Transverse colon (tissue), 4 donors: Measurements from ENCODE around the gene FASN. TPM values are rescaled to one million over a fixed set of nuclear protein-coding genes. Genes with fewer than 3 reads are reported as not detected.

Experiments used
- DNase-seq: peaks from one replicate; pipeline ENCODE4 v3.0.0-alpha.2; 2019
- H3K27ac ChIP-seq, 4 donors: fragments of 200-600 bp; sonication (generic); 2 replicates each; pipeline ENCODE4 v1.5.1; 2016 to 2018; ENCODE audit warnings: inconsistent platforms in 4 of 4
- H3K27me3 ChIP-seq: fragments of 200-600 bp; sonication (generic); 2 replicates; pipeline ENCODE4 v1.5.1; 2017; ENCODE audit warnings: inconsistent platforms
- H3K36me3 ChIP-seq, 4 donors: fragments of 200-600 bp; sonication (generic); 2 replicates each; pipeline ENCODE4 v1.5.1; 2017 to 2019; ENCODE audit warnings: inconsistent platforms in 4 of 4
- H3K4me1 ChIP-seq, 4 donors: fragments of 200-600 bp; sonication (generic); 2 replicates each; pipeline ENCODE4 v1.5.1; 2017 to 2020; ENCODE audit warnings: inconsistent platforms in 4 of 4
- H3K4me3 ChIP-seq, 4 donors: fragments of 200-600 bp; sonication (generic); 1 replicate in 1 of 4; 2 replicates in 3 of 4; pipeline versions ENCODE4 v1.5.1 to v1.6.1; 2017 to 2019; ENCODE audit warnings: inconsistent platforms in 4 of 4
- H3K9me3 ChIP-seq, 2 donors: fragments of 200-600 bp; sonication (generic); 2 replicates each; pipeline ENCODE4 v1.5.1; 2017 to 2019; ENCODE audit warnings: inconsistent platforms in 2 of 2
- CTCF ChIP-seq, 5 experiments: fragments of 200-600 bp in 3 of 5; fragments of 450-650 bp in 2 of 5; sonication (generic) in 3 of 5; IDR thresholded peaks; 1 replicate in 2 of 5; 2 replicates in 3 of 5; pipeline ENCODE4 v1.5.1; 2016 to 2017; ENCODE audit warnings: antibody characterized with exemption in 5 of 5, inconsistent platforms in 3 of 5, mild to moderate bottlenecking in 2 of 5, moderate library complexity in 1 of 5
- EP300 ChIP-seq: sonication (generic); formaldehyde crosslinking; IDR thresholded peaks from one replicate; pipeline ENCODE4 v1.6.1; 2017; ENCODE audit warnings: antibody characterized with exemption, low read depth
- POLR2A ChIP-seq: fragments of 450-650 bp; IDR thresholded peaks from one replicate; pipeline ENCODE4 v1.6.1; 2016; ENCODE audit warnings: antibody characterized with exemption, mild to moderate bottlenecking, moderate library complexity
- POLR2AphosphoS5 ChIP-seq, 3 donors: sonication (generic); formaldehyde crosslinking; IDR thresholded peaks; one replicate each; pipeline ENCODE4 v1.6.1; 2016; ENCODE audit warnings: antibody characterized with exemption in 3 of 3
- WGBS, 2 donors: methylation state at CpG; one replicate each; pipeline ENCODE4 v1.1.5; 2018; ENCODE audit warnings: low coverage in 1 of 2; 5-methylcytosine and 5-hydroxymethylcytosine counted together
- in situ Hi-C, 4 donors: fragments of 200-750 bp; cut with MboI; loops; one replicate each; pipeline versions ENCODE4 v1.15.0 to v1.15.1; 2017; ENCODE audit warnings: low sequenced_read_pairs in 3 of 4, low pct_ligation_motif_present in 1 of 4, low pct_unique_long_range_greater_than_20kb in 1 of 4
- intact Hi-C: fragments of 100-400 bp; cut with DNase I; formaldehyde crosslinking; loops from one replicate; pipeline ENCODE4 v1.15.1; 2023; ENCODE audit warnings: low total_unique reads
- total RNA-seq, 4 donors: library from RNA; depleted of rRNA; stranded (reverse); fragments of >200 nt; gene quantifications; one replicate each; pipeline ENCODE4 v1.1.0, GENCODE V29; 2016

Gene FASN
- total RNA-seq, 4 donors from 2014 or later, result 25.1 to 185 (median 99.4) TPM

DNA sequence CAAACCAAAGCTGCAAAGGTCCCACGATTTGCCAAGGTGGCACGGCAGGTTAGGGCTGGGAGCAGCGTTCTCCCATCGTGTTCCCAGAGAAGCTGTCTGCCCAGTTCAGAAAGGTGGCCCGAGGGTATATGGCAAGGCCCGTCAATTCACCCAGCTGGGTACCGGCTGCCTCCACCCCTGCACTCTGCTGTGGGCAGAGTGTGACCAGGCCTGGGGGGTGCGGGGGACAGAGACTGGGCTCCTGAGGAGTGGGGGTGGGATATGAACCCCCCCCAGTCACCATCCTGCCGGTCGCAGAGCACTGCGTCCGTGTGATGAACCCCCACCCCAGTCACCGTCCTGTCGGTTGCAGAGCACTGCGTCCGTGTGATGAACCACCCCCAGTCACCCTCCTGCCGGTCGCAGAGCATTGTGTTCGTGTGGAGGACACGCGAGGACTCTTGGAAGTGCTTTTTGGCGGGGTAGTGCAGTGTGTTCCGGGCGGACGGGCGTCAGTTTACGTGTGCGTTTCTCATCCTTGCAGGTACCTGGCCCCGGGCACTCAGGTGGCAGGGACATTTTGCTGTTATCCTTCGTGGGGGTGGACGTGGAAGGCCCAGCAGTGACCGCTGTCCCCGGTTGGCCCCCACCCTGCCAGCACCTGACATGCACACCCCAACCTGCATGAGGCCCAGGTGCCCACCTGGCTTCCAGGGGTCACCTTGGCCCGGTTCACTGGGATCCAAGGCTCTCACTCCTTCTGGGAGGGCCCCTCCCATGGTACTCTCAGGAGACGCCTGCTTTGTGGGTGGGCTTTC, 2.7 kb upstream of the FASN start:
- intact Hi-C loops (no loop called here), in situ Hi-C loops (no loop called here)
- Histone ChIP-seq H3K4me3 (no peak overlapping the region), H3K27me3 (no peaks in the 10 kb centered on the region), H3K27ac (peak overlapping the region; percentile 3 to 99 (median 96)), H3K9me3 (no peaks in the 10 kb centered on the region), H3K4me1 (peaks cover 25 to 61% (median 46%) of the 10 kb centered on the region in 4 donors), H3K36me3 (no peaks in the 10 kb centered on the region)
- WGBS, 2 donors, result 90% methylated on average over 34 of the region's 35 CpGs; no CpG with 5 or more reads in 1 of the 2 donors
- no peak for TF ChIP-seq EP300
- no peak for TF ChIP-seq CTCF (IDR thresholded peaks at IDR 0.05)
- no peak for TF ChIP-seq POLR2AphosphoS5 (IDR thresholded peaks at IDR 0.05)
- no peak for TF ChIP-seq POLR2A
- DNase-seq, result no peak

DNA sequence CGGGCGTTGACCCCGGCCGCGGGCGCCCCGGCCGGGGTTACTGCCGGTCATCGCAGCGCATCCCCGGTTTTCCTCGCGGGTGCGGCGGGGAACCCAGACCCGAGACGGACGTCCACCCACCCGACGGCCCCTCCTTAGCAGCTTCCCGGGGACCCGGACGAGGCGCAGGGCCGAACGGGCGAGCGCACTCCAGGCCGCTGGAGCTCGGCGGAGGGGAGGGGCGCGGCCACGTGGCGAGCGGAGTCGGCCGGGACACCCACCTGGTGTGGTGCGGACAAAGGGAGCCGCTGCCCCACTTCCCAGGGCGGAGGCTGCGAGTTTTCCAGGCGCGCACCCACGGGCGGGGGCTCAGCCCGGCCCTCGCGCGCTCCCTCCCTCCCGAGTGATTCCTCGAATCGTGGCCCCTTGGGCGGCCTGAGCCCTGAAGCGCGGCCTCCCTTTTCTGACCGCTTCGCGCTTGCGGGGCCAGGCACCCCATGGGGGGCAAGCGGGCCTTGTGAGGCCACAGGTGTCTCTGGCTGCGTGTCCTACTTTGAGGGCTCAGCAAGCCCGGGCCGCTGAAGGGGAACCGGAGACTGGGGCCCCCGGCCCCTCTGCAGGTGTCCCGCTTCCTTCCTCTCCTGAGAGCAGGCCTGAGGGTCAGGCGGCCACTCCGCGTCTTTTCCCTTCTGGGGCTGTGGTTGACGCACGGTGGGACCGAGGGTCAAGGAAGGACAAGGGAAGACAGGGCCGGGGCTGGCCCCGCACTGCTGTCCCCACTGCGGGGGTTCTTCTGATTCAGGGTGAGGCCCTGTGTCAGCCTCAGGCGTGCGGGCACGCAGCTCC, 1.1 kb upstream of the FASN start:
- no peaks in the 10 kb centered on the region for H3K9me3 ChIP-seq
- intact Hi-C loops (no loop called here), in situ Hi-C loops (no loop called here)
- H3K27ac ChIP-seq, result peak overlapping the region; percentile 96 to 99 (median 97)
- WGBS, 2 donors, result 17% methylated on average over 49 of the region's 80 CpGs; no CpG with 5 or more reads in 1 of the 2 donors
- no peaks in the 10 kb centered on the region for H3K27me3 ChIP-seq
- DNase-seq, result peak; percentile 44
- TF ChIP-seq POLR2AphosphoS5 (IDR thresholded peaks at IDR 0.05), result peak in 1 of 3 donors; percentile 3
- no peak for TF ChIP-seq EP300
- TF ChIP-seq POLR2A, result no peak
- no peak for TF ChIP-seq CTCF (IDR thresholded peaks at IDR 0.05)
- peaks cover 23 to 49% (median 42%) of the 10 kb centered on the region in 4 donors for H3K4me1 ChIP-seq
- peaks cover 0 to 6% (median 0%) of the 10 kb centered on the region in 4 donors for H3K36me3 ChIP-seq
- H3K4me3 ChIP-seq, result peak overlapping the region; percentile 52 to 93 (median 91)

DNA sequence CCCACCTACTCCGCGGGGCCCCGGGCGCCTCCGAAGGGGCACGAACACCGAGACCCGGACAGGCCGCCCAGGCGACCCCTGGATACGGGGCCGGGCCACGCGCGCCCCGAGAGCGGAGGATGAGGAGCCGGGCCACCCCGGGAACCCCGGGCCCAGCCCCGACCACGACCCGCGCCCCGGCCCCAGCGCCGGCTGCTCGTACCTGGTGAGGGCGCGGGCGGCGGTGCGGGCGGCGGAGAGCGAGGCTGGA, 192 bp downstream of the FASN start:
- in situ Hi-C loops, result no loop called here
- intact Hi-C loops, result no loop called here

DNA sequence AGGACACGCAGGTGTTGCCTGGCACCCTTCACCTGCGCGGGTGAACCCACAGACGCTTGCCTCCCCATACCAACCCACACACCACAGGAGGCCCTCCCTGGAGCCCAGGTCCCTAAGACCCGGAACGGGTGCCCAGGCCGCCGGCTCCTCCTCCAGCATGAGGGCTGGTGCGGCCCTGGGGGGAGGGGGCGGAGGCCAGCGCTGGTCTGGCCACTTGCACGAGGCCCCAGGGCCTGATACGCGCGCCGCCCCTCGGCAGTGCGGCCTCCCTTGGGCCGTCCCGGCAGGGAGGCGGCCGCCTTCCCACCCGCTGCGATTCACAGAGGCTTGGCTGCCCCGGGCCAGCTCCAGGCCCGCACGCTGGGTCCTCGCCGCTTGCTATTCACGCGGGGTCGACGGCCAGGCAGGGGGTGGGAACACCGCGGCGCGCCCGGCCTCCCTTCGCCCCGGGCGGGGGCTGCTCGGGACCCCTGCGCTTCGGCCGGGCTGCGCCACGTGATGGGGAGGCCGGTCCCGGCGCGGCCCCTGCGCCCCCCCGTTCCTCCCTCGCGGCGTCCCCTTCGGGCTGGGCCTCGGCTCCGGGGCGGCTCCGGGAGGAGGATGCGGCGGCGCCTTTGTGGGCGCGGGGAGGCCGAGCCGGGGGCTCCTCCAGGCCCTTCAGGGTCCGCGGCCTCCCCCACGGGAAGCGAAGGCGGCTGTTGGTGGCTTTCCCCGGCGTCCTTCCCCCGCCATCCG, 685 bp downstream of the FASN start:
- DNase-seq, result peak; percentile 48
- intact Hi-C loops, result no loop called here
- TF ChIP-seq CTCF (IDR thresholded peaks at IDR 0.05), result no peak
- TF ChIP-seq POLR2A, result peak; percentile 53
- peak in 1 of 3 donors; percentile 37 for TF ChIP-seq POLR2AphosphoS5 (IDR thresholded peaks at IDR 0.05)
- TF ChIP-seq EP300, result no peak
- peak overlapping the region; percentile 55 to 93 (median 91) for H3K4me3 ChIP-seq
- H3K27ac ChIP-seq, result peak overlapping the region; percentile 96 to 99 (median 97)
- in situ Hi-C loops, result no loop called here
- 14% methylated on average over 2 of the region's 77 CpGs; no CpG with 5 or more reads in 1 of the 2 donors for WGBS, 2 donors
- no peaks in the 10 kb centered on the region for H3K27me3 ChIP-seq
- peaks cover 0 to 24% (median 8%) of the 10 kb centered on the region in 4 donors for H3K36me3 ChIP-seq
- H3K4me1 ChIP-seq, result peaks cover 21 to 40% (median 37%) of the 10 kb centered on the region in 4 donors
- no peaks in the 10 kb centered on the region for H3K9me3 ChIP-seq

More for the DNA sequence above, 192 bp downstream of the FASN start:
- no peak for TF ChIP-seq POLR2A
- no peak for TF ChIP-seq EP300
- no peak for TF ChIP-seq POLR2AphosphoS5 (IDR thresholded peaks at IDR 0.05)
- Histone ChIP-seq H3K27ac (peak overlapping the region; percentile 96 to 99 (median 97)), H3K4me1 (peaks cover 21 to 40% (median 37%) of the 10 kb centered on the region in 4 donors), H3K9me3 (no peaks in the 10 kb centered on the region), H3K4me3 (peak overlapping the region; percentile 55 to 93 (median 91)), H3K36me3 (peaks cover 0 to 19% (median 6%) of the 10 kb centered on the region in 4 donors), H3K27me3 (no peaks in the 10 kb centered on the region)
- WGBS, 2 donors, result 0% methylated on average over 9 of the region's 36 CpGs; no CpG with 5 or more reads in 1 of the 2 donors
- no peak for DNase-seq
